HepG2 (cell line): Measurements from ENCODE around the gene COL10A1. TPM values are rescaled to one million over a fixed set of nuclear protein-coding genes. Genes with fewer than 3 reads are reported as not detected.
A peak's percentile ranks its signal among the peaks of the same experiment; 100 is the strongest.

Source experiments
- CHD4 ChIP-seq: fragments of 200-600 bp; sonication (generic); IDR thresholded peaks from 2 replicates; pipeline ENCODE4 v1.7.0; 2017; ENCODE audit warnings: mild to moderate bottlenecking, low read length, borderline replicate concordance
- FOXP1 ChIP-seq, 2 experiments: fragments of 450-650 bp in 1 of 2; IDR thresholded peaks; 2 replicates each; pipeline ENCODE4 v1.6.1; 2017 to 2018; ENCODE audit warnings: antibody characterized with exemption in 1 of 2
- KDM1A ChIP-seq: IDR thresholded peaks from 2 replicates; pipeline ENCODE4 v1.6.1; 2016; ENCODE audit warnings: missing compliant biosample characterization
- RXRA ChIP-seq: sonication (generic); formaldehyde crosslinking; IDR thresholded peaks from 2 replicates; pipeline ENCODE4 v1.5.1; 2020; ENCODE audit warnings: missing genetic modification reagents
- SIN3B ChIP-seq: fragments of 150-350 bp; IDR thresholded peaks from 2 replicates; pipeline ENCODE4 v1.6.1; 2014; ENCODE audit warnings: low read length
- SOX13 ChIP-seq, 3 experiments: fragments of 450-650 bp in 1 of 3; sonication (generic) in 1 of 3; formaldehyde crosslinking in 1 of 3; IDR thresholded peaks in 2 of 3; conservative IDR thresholded peaks in 1 of 3; 2 replicates each; pipeline versions ENCODE4 v1.5.0 to v1.6.1; 2016 to 2020; ENCODE audit warnings: antibody characterized with exemption in 1 of 3, mild to moderate bottlenecking in 1 of 3, missing compliant biosample characterization in 1 of 3, missing genetic modification reagents in 1 of 3, moderate library complexity in 1 of 3
- SOX5 ChIP-seq: IDR thresholded peaks from 2 replicates; pipeline ENCODE4 v1.6.1; 2016; ENCODE audit warnings: borderline replicate concordance
- TCF7L2 ChIP-seq: IDR thresholded peaks from 2 replicates; pipeline ENCODE4 v1.6.1; 2011; ENCODE audit warnings: mild to moderate bottlenecking, low read depth, low read length, moderate library complexity
- TEAD3 ChIP-seq: optimal IDR thresholded peaks from 2 replicates; pipeline ENCODE3; 2016; ENCODE audit warnings: borderline replicate concordance
- ZNF350 ChIP-seq: sonication (generic); formaldehyde crosslinking; IDR thresholded peaks from 2 replicates; pipeline ENCODE4 v1.4.0; 2020; ENCODE audit warnings: mild to moderate bottlenecking, low read depth, missing genetic modification reagents, borderline replicate concordance
- ZNF367 ChIP-seq: sonication (generic); formaldehyde crosslinking; IDR thresholded peaks from 2 replicates; pipeline ENCODE4 v1.4.0; 2020; ENCODE audit warnings: missing genetic modification reagents, borderline replicate concordance
- ZNF501 ChIP-seq: sonication (generic); formaldehyde crosslinking; IDR thresholded peaks from 2 replicates; pipeline ENCODE4 v1.5.1; 2020; ENCODE audit warnings: mild to moderate bottlenecking, moderate library complexity, missing genetic modification reagents
- polyA plus RNA-seq, 8 experiments: library from polyadenylated mRNA; depleted of rRNA in 3 of 8; stranded (reverse) in 7 of 8; unstranded in 1 of 8; fragments of >200 nt; fragmentation: Illumina TruSeq in 4 of 8; extraction: Trizol in 4 of 8; gene quantifications; 2 replicates each; pipeline versions ENCODE4 v1.2.1 to v1.2.3, GENCODE V29; 2011 to 2016; ENCODE audit warnings: low read depth in 4 of 8, missing spikeins in 1 of 8, mixed read lengths in 1 of 8; ENCODE audit not compliant: insufficient read depth in 1 of 8
- total RNA-seq, 5 experiments: library from RNA; depleted of rRNA; stranded (reverse); fragments of >200 nt; fragmentation: Illumina TruSeq; extraction: Trizol; gene quantifications; 2 replicates each; pipeline ENCODE4 v1.2.3, GENCODE V29; 2016; ENCODE audit warnings: low read depth in 1 of 5
- TF ChIP-seq, protein P1 (sequence below): sonication (generic); formaldehyde crosslinking; IDR thresholded peaks from 2 replicates; pipeline ENCODE4 v1.8.0; 2023; ENCODE audit warnings: mild to moderate bottlenecking, missing genetic modification reagents
- TF ChIP-seq, protein P2 (sequence below): sonication (generic); formaldehyde crosslinking; IDR thresholded peaks from 2 replicates; pipeline ENCODE4 v1.4.0; 2020; ENCODE audit warnings: missing genetic modification reagents, borderline replicate concordance
- TF ChIP-seq, protein P3 (sequence below): sonication (generic); formaldehyde crosslinking; IDR thresholded peaks from 2 replicates; pipeline ENCODE4 v1.9.0; 2021; ENCODE audit warnings: missing genetic modification reagents, borderline replicate concordance
- TF ChIP-seq, protein P4 (sequence below): IDR thresholded peaks from 2 replicates; pipeline ENCODE4 v1.4.0; 2020; ENCODE audit warnings: mild to moderate bottlenecking, missing genetic modification reagents

The COL10A1 gene
- total and polyA plus RNA-seq, 2 of the 13 experiments (the other 11 are each of a cell fraction or from before 2014, with no cell fraction given): 0.07 TPM; not detected in 1

DNA sequence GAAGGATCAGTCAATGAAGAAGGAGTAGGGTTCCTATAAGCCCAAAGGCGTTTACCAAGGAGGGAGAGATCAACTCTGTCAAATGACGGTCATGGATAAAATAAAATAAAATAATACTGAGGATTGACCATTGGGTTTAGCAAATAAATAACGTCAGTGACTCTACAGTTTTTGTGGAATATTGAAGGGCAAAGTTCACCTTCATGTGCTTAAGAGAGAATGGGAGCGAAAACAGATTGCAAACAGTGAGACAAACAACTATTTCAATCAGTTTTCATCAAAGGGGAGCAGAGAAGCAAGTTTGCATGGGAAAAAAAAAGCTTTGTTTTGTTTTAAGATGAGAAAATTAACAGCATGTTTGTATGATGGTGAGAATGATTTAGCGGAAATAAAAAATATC is 42.9 kb downstream of the COL10A1 start (continued):
- TF ChIP-seq, protein P1, sequence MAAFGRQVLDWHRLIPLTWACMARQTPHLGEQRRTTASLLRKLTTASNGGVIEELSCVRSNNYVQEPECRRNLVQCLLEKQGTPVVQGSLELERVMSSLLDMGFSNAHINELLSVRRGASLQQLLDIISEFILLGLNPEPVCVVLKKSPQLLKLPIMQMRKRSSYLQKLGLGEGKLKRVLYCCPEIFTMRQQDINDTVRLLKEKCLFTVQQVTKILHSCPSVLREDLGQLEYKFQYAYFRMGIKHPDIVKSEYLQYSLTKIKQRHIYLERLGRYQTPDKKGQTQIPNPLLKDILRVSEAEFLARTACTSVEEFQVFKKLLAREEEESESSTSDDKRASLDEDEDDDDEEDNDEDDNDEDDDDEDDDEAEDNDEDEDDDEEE: no peak
- no peak for TF ChIP-seq CHD4
- no peak for TF ChIP-seq SOX13 (IDR thresholded peaks at IDR 0.05)
- TF ChIP-seq SOX13 (CRISPR knock-in tag; conservative IDR thresholded peaks at IDR 0.05 in 1 of 2, IDR thresholded peaks at IDR 0.05 in 1 of 2): peak in 1 of 2 experiments; percentile 32; a peak in 1 of 4 replicates
- no peak for TF ChIP-seq ZNF367
- TF ChIP-seq SIN3B: no peak
- 0 out of 2 replicates have a peak, but pooled peaks have one; percentile 29 for TF ChIP-seq SOX5 (CRISPR knock-in tag)
- TF ChIP-seq, protein P2, sequence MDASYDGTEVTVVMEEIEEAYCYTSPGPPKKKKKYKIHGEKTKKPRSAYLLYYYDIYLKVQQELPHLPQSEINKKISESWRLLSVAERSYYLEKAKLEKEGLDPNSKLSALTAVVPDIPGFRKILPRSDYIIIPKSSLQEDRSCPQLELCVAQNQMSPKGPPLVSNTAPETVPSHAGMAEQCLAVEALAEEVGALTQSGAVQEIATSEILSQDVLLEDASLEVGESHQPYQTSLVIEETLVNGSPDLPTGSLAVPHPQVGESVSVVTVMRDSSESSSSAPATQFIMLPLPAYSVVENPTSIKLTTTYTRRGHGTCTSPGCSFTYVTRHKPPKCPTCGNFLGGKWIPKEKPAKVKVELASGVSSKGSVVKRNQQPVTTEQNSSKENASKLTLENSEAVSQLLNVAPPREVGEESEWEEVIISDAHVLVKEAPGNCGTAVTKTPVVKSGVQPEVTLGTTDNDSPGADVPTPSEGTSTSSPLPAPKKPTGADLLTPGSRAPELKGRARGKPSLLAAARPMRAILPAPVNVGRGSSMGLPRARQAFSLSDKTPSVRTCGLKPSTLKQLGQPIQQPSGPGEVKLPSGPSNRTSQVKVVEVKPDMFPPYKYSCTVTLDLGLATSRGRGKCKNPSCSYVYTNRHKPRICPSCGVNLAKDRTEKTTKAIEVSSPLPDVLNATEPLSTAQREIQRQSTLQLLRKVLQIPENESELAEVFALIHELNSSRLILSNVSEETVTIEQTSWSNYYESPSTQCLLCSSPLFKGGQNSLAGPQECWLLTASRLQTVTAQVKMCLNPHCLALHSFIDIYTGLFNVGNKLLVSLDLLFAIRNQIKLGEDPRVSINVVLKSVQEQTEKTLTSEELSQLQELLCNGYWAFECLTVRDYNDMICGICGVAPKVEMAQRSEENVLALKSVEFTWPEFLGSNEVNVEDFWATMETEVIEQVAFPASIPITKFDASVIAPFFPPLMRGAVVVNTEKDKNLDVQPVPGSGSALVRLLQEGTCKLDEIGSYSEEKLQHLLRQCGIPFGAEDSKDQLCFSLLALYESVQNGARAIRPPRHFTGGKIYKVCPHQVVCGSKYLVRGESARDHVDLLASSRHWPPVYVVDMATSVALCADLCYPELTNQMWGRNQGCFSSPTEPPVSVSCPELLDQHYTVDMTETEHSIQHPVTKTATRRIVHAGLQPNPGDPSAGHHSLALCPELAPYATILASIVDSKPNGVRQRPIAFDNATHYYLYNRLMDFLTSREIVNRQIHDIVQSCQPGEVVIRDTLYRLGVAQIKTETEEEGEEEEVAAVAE (CRISPR knock-in tag): no peak
- TF ChIP-seq TCF7L2: no peak
- no peak for TF ChIP-seq FOXP1 (IDR thresholded peaks at IDR 0.05)
- TF ChIP-seq FOXP1 (CRISPR knock-in tag; IDR thresholded peaks at IDR 0.05): 0 out of 2 replicates have a peak, but pooled peaks have one; percentile 24
- no peak for TF ChIP-seq TEAD3 (CRISPR knock-in tag)
- TF ChIP-seq, protein P3, sequence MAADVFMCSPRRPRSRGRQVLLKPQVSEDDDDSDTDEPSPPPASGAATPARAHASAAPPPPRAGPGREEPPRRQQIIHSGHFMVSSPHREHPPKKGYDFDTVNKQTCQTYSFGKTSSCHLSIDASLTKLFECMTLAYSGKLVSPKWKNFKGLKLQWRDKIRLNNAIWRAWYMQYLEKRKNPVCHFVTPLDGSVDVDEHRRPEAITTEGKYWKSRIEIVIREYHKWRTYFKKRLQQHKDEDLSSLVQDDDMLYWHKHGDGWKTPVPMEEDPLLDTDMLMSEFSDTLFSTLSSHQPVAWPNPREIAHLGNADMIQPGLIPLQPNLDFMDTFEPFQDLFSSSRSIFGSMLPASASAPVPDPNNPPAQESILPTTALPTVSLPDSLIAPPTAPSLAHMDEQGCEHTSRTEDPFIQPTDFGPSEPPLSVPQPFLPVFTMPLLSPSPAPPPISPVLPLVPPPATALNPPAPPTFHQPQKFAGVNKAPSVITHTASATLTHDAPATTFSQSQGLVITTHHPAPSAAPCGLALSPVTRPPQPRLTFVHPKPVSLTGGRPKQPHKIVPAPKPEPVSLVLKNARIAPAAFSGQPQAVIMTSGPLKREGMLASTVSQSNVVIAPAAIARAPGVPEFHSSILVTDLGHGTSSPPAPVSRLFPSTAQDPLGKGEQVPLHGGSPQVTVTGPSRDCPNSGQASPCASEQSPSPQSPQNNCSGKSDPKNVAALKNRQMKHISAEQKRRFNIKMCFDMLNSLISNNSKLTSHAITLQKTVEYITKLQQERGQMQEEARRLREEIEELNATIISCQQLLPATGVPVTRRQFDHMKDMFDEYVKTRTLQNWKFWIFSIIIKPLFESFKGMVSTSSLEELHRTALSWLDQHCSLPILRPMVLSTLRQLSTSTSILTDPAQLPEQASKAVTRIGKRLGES (CRISPR knock-in tag): no peak
- TF ChIP-seq RXRA: no peak
- no peak for TF ChIP-seq ZNF501 (CRISPR knock-in tag)
- TF ChIP-seq, protein P4, sequence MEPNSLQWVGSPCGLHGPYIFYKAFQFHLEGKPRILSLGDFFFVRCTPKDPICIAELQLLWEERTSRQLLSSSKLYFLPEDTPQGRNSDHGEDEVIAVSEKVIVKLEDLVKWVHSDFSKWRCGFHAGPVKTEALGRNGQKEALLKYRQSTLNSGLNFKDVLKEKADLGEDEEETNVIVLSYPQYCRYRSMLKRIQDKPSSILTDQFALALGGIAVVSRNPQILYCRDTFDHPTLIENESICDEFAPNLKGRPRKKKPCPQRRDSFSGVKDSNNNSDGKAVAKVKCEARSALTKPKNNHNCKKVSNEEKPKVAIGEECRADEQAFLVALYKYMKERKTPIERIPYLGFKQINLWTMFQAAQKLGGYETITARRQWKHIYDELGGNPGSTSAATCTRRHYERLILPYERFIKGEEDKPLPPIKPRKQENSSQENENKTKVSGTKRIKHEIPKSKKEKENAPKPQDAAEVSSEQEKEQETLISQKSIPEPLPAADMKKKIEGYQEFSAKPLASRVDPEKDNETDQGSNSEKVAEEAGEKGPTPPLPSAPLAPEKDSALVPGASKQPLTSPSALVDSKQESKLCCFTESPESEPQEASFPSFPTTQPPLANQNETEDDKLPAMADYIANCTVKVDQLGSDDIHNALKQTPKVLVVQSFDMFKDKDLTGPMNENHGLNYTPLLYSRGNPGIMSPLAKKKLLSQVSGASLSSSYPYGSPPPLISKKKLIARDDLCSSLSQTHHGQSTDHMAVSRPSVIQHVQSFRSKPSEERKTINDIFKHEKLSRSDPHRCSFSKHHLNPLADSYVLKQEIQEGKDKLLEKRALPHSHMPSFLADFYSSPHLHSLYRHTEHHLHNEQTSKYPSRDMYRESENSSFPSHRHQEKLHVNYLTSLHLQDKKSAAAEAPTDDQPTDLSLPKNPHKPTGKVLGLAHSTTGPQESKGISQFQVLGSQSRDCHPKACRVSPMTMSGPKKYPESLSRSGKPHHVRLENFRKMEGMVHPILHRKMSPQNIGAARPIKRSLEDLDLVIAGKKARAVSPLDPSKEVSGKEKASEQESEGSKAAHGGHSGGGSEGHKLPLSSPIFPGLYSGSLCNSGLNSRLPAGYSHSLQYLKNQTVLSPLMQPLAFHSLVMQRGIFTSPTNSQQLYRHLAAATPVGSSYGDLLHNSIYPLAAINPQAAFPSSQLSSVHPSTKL (CRISPR knock-in tag): 0 out of 2 replicates have a peak, but pooled peaks have one; percentile 25
- no peak for TF ChIP-seq KDM1A
- TF ChIP-seq ZNF350 (CRISPR knock-in tag): no peak
